Spleen (tissue), 11 donors: ENCODE data around the gene GRB10. TPM values are rescaled to one million over a fixed set of nuclear protein-coding genes. Genes with fewer than 3 reads are reported as not detected.
A peak's percentile ranks its signal among the peaks of the same experiment; 100 is the strongest.

Source experiments
- DNase-seq: peaks from one replicate; pipeline ENCODE4 v3.0.0-alpha.2; 2020
- H3K27ac ChIP-seq, 8 donors: fragments of 200-600 bp; sonication (generic) in 7 of 8; 1 replicate in 4 of 8; 2 replicates in 4 of 8; pipeline versions ENCODE4 v1.5.0 to v1.8.0; 2016 to 2021; ENCODE audit warnings: inconsistent platforms in 4 of 8, mild to moderate bottlenecking in 4 of 8, moderate library complexity in 1 of 8
- H3K27me3 ChIP-seq, 7 donors: fragments of 200-600 bp; sonication (generic) in 6 of 7; replicated peaks in 1 of 7; 1 replicate in 4 of 7; 2 replicates in 3 of 7; pipeline versions ENCODE4 v1.5.0 to v1.8.0; 2016 to 2021; ENCODE audit warnings: inconsistent platforms in 3 of 7, mild to moderate bottlenecking in 1 of 7
- H3K36me3 ChIP-seq, 6 donors: fragments of 200-600 bp; sonication (generic) in 5 of 6; 1 replicate in 4 of 6; 2 replicates in 2 of 6; pipeline versions ENCODE4 v1.5.0 to v1.8.0; 2016 to 2021; ENCODE audit warnings: inconsistent platforms in 2 of 6
- H3K4me1 ChIP-seq, 6 donors: fragments of 200-600 bp; sonication (generic) in 5 of 6; 1 replicate in 3 of 6; 2 replicates in 3 of 6; pipeline versions ENCODE4 v1.5.0 to v1.8.0; 2016 to 2021; ENCODE audit warnings: inconsistent platforms in 3 of 6
- H3K4me3 ChIP-seq, 8 donors: fragments of 200-600 bp; sonication (generic) in 7 of 8; 1 replicate in 4 of 8; 2 replicates in 4 of 8; pipeline versions ENCODE4 v1.5.0 to v1.8.0; 2016 to 2021; ENCODE audit warnings: inconsistent platforms in 4 of 8, mild to moderate bottlenecking in 4 of 8, moderate library complexity in 2 of 8
- H3K9me3 ChIP-seq, 8 donors: fragments of 200-600 bp; sonication (generic) in 7 of 8; 1 replicate in 4 of 8; 2 replicates in 4 of 8; pipeline versions ENCODE4 v1.5.0 to v1.8.0; 2016 to 2021; ENCODE audit warnings: inconsistent platforms in 4 of 8
- CTCF ChIP-seq, 11 experiments: fragments of 200-600 bp in 7 of 11; fragments of 450-650 bp in 4 of 11; sonication (generic) in 4 of 11; IDR thresholded peaks in 8 of 11; conservative IDR thresholded peaks in 3 of 11; 1 replicate in 7 of 11; 2 replicates in 4 of 11; pipeline versions ENCODE4 v1.4.0 to v1.8.0; 2016 to 2021; ENCODE audit warnings: antibody characterized with exemption in 11 of 11, inconsistent platforms in 4 of 11, mild to moderate bottlenecking in 1 of 11
- POLR2A ChIP-seq, 3 donors: fragments of 450-650 bp; IDR thresholded peaks; one replicate each; pipeline ENCODE4 v1.5.1; 2017; ENCODE audit warnings: antibody characterized with exemption in 3 of 3, mild to moderate bottlenecking in 1 of 3
- POLR2AphosphoS5 ChIP-seq, 3 donors: sonication (generic); formaldehyde crosslinking; IDR thresholded peaks; one replicate each; pipeline ENCODE4 v1.5.1; 2017; ENCODE audit warnings: antibody characterized with exemption in 3 of 3
- WGBS, 5 donors: extraction: QIAGEN DNeasy Blood & Tissue Kit in 3 of 5; methylation state at CpG; one replicate each; pipeline versions ENCODE4 v1.1.5 to v1.1.7; 2013 to 2018; 5-methylcytosine and 5-hydroxymethylcytosine counted together
- intact Hi-C: fragments of 100-400 bp; cut with DNase I; formaldehyde crosslinking; loops from one replicate; pipeline ENCODE4 v1.15.0; 2023; ENCODE audit warnings: low total_unique reads
- polyA plus RNA-seq, 3 donors: library from polyadenylated mRNA; stranded (reverse); fragments of 200-250 nt; gene quantifications; one replicate each; pipeline ENCODE4 v1.2.1, GENCODE V29; 2013
- total RNA-seq, 7 donors: library from RNA; depleted of rRNA in 3 of 7; stranded (reverse); fragments of >200 nt in 3 of 7; fragmentation: NEBNext Ultra II Directional in 4 of 7; extraction: Animal tissue kit (Norgen Biotek cat#: 25700) in 4 of 7; gene quantifications; one replicate each; pipeline versions ENCODE4 v1.1.0 to v1.2.1, GENCODE V29; 2016 to 2021
- donor health status: healthy with polysubstance abuse.
- donor health status: DM: no; HTN: no; CAD: no; lungs with moderate emphysema.
- donor health status: DM: no; HTN: no; CAD: no.
- donor health status: Bipolar disorder and iron deficiency.
- donor health status: healthy.
- donor health status: DM: no; HTN: no; CAD: no.
- donor health status: DM: yes; HTN: yes; CAD: no.

GRB10 gene
- total and polyA plus RNA-seq, 10 donors: 11.3 to 159 (median 115) TPM

GRCh38 chr7:50751146-50751545 lies 31.6 kb downstream of the GRB10 start:
- H3K36me3 ChIP-seq: peaks cover 0 to 61% (median 0%) of the 10 kb centered on the region in 6 donors
- no peak for TF ChIP-seq POLR2AphosphoS5 (IDR thresholded peaks at IDR 0.05)
- no peak for TF ChIP-seq POLR2A (IDR thresholded peaks at IDR 0.05)
- TF ChIP-seq CTCF (IDR thresholded peaks at IDR 0.05 in 8 of 11, conservative IDR thresholded peaks at IDR 0.05 in 3 of 11): no peak
- H3K9me3 ChIP-seq: no peaks in the 10 kb centered on the region
- intact Hi-C loops: no loop called here
- WGBS, 5 donors: 84 to 94% (median 88%) methylated on average over 1 of the region's 1 CpG
- no peaks in the 10 kb centered on the region for H3K27me3 ChIP-seq
- no peak for DNase-seq
- no peak overlapping the region for H3K4me3 ChIP-seq
- H3K27ac ChIP-seq: no peak overlapping the region
- H3K4me1 ChIP-seq: peaks cover 3 to 43% (median 13%) of the 10 kb centered on the region in 6 donors

GRCh38 chr7:50749896-50750295 lies 32.8 kb downstream of the GRB10 start:
- peaks cover 3 to 41% (median 8%) of the 10 kb centered on the region in 6 donors for H3K4me1 ChIP-seq
- no peak for DNase-seq
- H3K36me3 ChIP-seq: peaks cover 0 to 51% (median 0%) of the 10 kb centered on the region in 6 donors
- no peaks in the 10 kb centered on the region for H3K9me3 ChIP-seq
- H3K4me3 ChIP-seq: no peak overlapping the region
- intact Hi-C loops: no loop called here
- H3K27ac ChIP-seq: no peak overlapping the region
- no peaks in the 10 kb centered on the region for H3K27me3 ChIP-seq
- TF ChIP-seq CTCF (IDR thresholded peaks at IDR 0.05 in 8 of 11, conservative IDR thresholded peaks at IDR 0.05 in 3 of 11) (no peak), POLR2AphosphoS5 (IDR thresholded peaks at IDR 0.05) (no peak), POLR2A (IDR thresholded peaks at IDR 0.05) (no peak)
- 55 to 72% (median 63%) methylated on average over 3 of the region's 3 CpGs for WGBS, 5 donors

- DNase-seq: no peak
- H3K27ac ChIP-seq: no peak overlapping the region
- no peaks in the 10 kb centered on the region for H3K9me3 ChIP-seq
- no peak overlapping the region for H3K4me3 ChIP-seq
- 87 to 95% (median 93%) methylated on average over 8 of the region's 8 CpGs for WGBS, 5 donors
- intact Hi-C loops: no loop called here
- H3K4me1 ChIP-seq: peaks cover 3 to 29% (median 6%) of the 10 kb centered on the region in 6 donors
- H3K36me3 ChIP-seq: peaks cover 0 to 42% (median 0%) of the 10 kb centered on the region in 6 donors
- TF ChIP-seq CTCF (IDR thresholded peaks at IDR 0.05 in 8 of 11, conservative IDR thresholded peaks at IDR 0.05 in 3 of 11): no peak
- TF ChIP-seq POLR2A (IDR thresholded peaks at IDR 0.05): no peak
- TF ChIP-seq POLR2AphosphoS5 (IDR thresholded peaks at IDR 0.05): no peak
- H3K27me3 ChIP-seq: no peaks in the 10 kb centered on the region
Measured at GRCh38 chr7:50748472-50748871, 34.2 kb downstream of the GRB10 start.

GRCh38 chr7:50745835-50746234 lies 36.9 kb downstream of the GRB10 start:
- no peaks in the 10 kb centered on the region for H3K9me3 ChIP-seq
- H3K4me1 ChIP-seq: peaks cover 3 to 42% (median 6%) of the 10 kb centered on the region in 6 donors
- H3K27ac ChIP-seq: peak overlapping the region in 4 of 8 donors; percentile 32 to 65 (median 44)
- peaks cover 0 to 31% (median 0%) of the 10 kb centered on the region in 6 donors for H3K36me3 ChIP-seq
- no peak overlapping the region for H3K4me3 ChIP-seq
- no peaks in the 10 kb centered on the region for H3K27me3 ChIP-seq
- WGBS, 5 donors: 48 to 74% (median 61%) methylated on average over 2 of the region's 2 CpGs
- no peak for DNase-seq
- intact Hi-C loops: no loop called here
- TF ChIP-seq POLR2A (IDR thresholded peaks at IDR 0.05): no peak
- TF ChIP-seq CTCF (IDR thresholded peaks at IDR 0.05 in 8 of 11, conservative IDR thresholded peaks at IDR 0.05 in 3 of 11): no peak
- no peak for TF ChIP-seq POLR2AphosphoS5 (IDR thresholded peaks at IDR 0.05)
